ENCODE data around the gene RPTOR.

- TF ChIP-seq CTCF (IDR thresholded peaks at IDR 0.05; ENCODE audit: borderline replicate concordance, extremely low read depth, low read length, poor library complexity, severe bottlenecking) (no peak), EZH2 (IDR thresholded peaks at IDR 0.05; ENCODE audit: borderline replicate concordance, low read depth, low read length, severe bottlenecking) (no peak)
These were observed 394.8 kb downstream of the RPTOR start for GRCh38 chr17:80939151-80940145.
